ENCODE data around the gene TMC1.

DNA sequence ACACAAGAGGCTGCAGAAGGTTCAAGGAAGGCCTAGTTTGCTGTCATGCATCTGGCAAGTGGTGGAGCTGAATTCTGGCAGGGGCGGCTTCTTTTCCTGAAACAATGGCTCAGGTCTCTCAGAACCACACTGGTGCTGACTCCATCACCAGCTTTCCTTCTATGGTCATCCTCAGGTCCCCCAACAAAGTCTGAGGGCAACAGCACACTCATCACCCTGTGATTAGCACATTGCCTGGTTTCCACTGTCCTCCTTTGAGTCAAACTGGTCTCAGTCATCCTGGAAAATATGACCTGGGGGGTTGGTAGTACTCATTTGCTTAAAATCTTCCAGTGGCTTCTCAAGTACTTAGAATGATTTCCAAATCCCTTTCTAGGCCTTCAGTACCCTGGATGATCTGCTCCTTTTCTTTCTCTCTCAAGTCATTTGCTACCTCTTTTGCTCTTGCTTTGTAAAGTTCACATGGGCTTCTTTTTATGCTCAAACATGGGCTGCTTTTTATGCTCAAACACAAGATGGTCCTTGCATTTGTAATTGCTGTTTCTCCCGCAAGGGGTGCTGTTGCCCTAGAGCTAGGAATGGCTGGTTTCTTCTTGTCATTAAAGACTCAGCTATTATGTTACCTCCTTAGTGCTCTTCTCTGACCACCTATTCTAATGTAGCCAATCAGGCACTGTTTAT, 286.5 kb downstream of the TMC1 start:
- TF ChIP-seq, protein P1, sequence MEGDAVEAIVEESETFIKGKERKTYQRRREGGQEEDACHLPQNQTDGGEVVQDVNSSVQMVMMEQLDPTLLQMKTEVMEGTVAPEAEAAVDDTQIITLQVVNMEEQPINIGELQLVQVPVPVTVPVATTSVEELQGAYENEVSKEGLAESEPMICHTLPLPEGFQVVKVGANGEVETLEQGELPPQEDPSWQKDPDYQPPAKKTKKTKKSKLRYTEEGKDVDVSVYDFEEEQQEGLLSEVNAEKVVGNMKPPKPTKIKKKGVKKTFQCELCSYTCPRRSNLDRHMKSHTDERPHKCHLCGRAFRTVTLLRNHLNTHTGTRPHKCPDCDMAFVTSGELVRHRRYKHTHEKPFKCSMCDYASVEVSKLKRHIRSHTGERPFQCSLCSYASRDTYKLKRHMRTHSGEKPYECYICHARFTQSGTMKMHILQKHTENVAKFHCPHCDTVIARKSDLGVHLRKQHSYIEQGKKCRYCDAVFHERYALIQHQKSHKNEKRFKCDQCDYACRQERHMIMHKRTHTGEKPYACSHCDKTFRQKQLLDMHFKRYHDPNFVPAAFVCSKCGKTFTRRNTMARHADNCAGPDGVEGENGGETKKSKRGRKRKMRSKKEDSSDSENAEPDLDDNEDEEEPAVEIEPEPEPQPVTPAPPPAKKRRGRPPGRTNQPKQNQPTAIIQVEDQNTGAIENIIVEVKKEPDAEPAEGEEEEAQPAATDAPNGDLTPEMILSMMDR (IDR thresholded peaks at IDR 0.05): no peak
- TF ChIP-seq EP300 (IDR thresholded peaks at IDR 0.05) (no peak), POLR2A (IDR thresholded peaks at IDR 0.05) (no peak)

Measured in tibial nerve (tissue), 4 donors.